Left lobe of liver (tissue), 2 donors: Measurements from ENCODE around the gene ZNF780A. TPM values are rescaled to one million over a fixed set of nuclear protein-coding genes. Genes with fewer than 3 reads are reported as not detected.
"Not testable (repeated sequence)": the region's sequence is repeated elsewhere in the genome, so short reads cannot be mapped to it uniquely, and the experiment has no call there.

Source experiments
- ATAC-seq: fragments of 200-7000 bp; cut with Tn5 transposase; one replicate; pipeline ENCODE4 v1.9.1; 2020; ENCODE audit warnings: mild to moderate bottlenecking, moderate library complexity
- DNase-seq: peaks from one replicate; pipeline ENCODE4 v3.0.0-alpha.2; 2020; ENCODE audit warnings: low spot score
- total RNA-seq: library from RNA; stranded (reverse); gene quantifications from one replicate; pipeline ENCODE4 v1.2.1, GENCODE V29; 2021
- donor health status: DM: no; HTN: no; CAD: no; lungs with moderate emphysema.
- donor health status: DM: no; HTN: yes; CAD: no.

ZNF780A gene
- total RNA-seq, 1 donor from 2014 or later = 15.9 TPM

DNA sequence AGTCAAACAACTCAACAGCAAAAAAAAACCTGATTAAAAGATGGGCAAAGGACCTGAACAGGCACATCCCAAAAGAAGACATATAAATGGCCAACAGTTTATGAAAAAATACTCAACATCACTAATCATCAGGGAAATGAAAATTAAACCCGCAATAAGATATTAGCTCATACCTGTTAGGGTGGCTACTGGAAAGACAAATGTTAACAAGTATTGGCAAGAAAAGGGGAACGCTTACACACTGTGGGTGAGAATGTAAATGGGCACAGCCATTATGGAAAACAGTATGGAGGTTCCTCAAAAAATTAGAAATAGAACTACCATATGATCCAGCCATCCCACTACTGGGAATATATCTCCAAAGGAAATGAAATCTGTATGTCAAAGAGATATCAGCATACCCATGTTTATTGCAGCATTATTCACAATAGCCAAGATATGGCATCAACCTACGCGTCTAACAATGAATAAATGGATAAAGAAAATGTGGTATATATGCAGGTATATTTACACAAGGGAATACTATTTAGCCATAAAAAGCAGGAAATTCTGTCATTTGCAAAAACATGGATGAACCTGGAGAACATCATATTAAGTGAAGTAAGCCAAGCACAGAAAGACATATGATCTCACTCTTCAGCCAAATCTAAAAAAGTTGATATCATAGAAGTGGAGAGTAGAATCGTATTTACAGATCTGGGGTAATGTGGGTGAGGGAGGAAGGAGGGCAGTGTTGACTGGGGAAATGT is 2.3 kb downstream of the ZNF780A start:
- DNase-seq (no peak), ATAC-seq (no peak)

DNA sequence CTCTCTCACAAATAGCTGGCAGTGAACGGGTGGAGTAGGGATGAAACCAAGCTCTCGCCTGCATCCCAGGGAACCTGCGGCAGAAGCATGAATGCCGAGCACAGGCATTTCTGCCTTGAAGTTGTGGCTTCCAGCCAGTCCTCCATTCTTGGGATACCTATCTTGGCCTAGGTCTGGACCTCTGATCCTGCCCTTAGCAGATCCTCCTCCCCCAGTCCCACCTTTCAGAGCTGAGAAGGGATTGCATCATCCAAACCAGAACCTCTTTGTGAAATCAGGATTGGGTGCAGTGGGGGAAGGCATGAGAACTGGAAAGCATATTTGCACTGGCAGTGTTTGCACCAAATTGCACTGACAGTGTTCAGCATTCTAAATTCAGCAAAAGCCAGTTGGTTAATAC is 5.8 kb downstream of the ZNF780A start:
- peak; percentile 47 for DNase-seq
- peak; percentile 78 for ATAC-seq

- DNase-seq (no peak), ATAC-seq (no peak)
These were observed 9.3 kb downstream of the ZNF780A start for GRCh38 chr19:40081411-40081810.

- ATAC-seq = no peak
- no peak for DNase-seq
These were observed 10.5 kb downstream of the ZNF780A start for GRCh38 chr19:40080289-40080688.

GRCh38 chr19:40078377-40078776 is 12.4 kb downstream of the ZNF780A start:
- DNase-seq (no peak), ATAC-seq (no peak)

DNA sequence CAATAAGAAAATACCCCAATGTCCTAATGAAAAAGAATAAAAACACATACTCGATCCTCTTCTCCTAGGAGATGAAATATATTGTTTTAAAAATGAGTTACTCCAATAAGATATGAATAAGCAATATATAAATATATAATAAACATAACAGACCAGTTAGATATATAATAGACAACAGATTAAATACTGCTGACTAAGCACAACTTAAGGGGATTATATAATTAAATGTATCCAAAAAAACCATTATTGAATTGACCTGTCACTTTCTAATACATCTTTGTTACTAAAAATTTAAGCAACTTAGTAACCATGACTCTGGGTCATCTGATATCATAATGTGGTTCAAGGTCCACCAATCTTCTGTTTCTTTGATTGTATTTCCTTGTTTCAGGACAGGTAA is 20.7 kb downstream of the ZNF780A start:
- no peak for ATAC-seq

GRCh38 chr19:40059624-40060023 is 31.1 kb downstream of the ZNF780A start:
- no peak for ATAC-seq
- no peak for DNase-seq

More for the DNA sequence above, 20.7 kb downstream of the ZNF780A start:
- no peak for DNase-seq

DNA sequence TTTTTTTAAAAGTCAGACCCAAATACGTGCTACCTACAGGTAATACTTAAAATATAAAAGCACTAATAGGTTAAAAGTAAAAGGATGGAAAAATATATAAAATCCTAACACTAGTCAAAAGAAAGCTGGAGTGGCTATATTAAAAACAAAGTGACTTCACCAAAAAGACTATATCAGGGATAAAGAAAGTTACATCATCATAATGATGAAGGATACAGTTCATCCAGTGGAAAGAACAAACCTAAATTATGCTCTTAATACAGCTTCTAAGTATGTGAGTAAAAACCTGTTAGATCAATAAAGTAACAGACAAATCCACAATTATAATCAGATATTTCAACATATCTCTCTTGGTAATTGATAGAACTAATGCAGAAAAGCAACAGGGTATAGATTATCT is 33.6 kb downstream of the ZNF780A start:
- DNase-seq (no peak), ATAC-seq (no peak)

DNA sequence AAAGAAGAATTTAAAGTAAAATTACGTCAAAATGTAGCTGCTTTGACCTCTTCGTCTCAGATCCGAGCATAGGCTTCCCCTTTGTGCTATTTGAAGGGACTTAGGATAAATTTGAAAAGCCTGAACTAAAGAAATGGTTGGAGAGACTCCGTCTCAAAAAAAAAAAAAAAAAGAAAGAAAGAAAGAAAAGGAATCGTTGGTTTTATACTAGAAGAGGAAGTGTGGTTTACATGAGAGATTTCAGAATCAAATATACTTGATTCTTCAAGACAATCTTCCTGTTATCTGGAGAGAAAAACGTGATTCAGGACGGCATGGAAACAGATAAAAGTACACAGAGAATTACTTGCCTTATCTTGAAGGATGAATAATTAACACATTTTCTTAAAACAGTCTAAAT is 34.2 kb downstream of the ZNF780A start:
- ATAC-seq = no peak
- no peak for DNase-seq

DNA sequence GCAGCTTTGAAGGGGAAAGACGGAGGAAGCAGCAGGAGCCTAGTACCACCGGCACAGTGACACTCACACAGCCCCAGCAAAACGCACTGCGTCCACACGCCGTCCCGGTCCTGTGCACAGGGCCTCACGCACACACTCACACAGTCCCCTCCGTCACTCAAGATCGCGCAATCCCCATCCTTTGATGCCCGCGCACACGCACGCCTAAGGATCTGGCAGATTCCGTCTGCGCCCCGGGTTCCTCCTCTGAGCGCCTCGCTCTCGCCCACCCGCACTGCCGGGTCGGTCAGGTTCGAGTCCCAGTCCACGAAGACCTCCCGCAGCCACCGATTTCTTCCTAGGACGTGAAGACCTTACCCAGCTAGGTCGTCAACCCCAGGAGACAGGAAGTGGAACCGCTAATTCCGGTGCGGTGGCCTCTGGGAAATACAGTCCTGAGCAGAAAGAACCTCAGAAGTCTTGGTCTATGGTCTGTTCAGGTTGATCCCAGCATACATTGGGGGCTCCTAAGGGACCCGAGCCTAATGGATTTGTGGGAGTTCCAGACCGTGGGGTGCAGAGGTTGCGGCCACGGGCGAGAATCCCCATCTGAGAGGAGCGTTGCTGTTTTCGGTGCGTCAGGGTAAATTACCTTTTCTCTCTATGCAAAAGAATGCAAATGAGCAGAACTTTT is 34.8 kb downstream of the ZNF780A start, which contains the start of gene ZNF780B:
Gene ZNF780B, minus strand, starts transcription at position 400 of the 673 bp plus-strand sequence. CDS start 5,899 bp downstream, outside the sequence.
- ATAC-seq (peak; percentile 99), DNase-seq (peak; percentile 82)

- DNase-seq (no peak), ATAC-seq (no peak)
These were observed 35.7 kb downstream of the ZNF780A start for GRCh38 chr19:40055049-40055448.

- ATAC-seq (no peak), DNase-seq (no peak)
These were observed 36.1 kb downstream of the ZNF780A start for GRCh38 chr19:40054632-40055031.

GRCh38 chr19:40053491-40053890 is 37.3 kb downstream of the ZNF780A start:
- DNase-seq (no peak), ATAC-seq (no peak)

DNA sequence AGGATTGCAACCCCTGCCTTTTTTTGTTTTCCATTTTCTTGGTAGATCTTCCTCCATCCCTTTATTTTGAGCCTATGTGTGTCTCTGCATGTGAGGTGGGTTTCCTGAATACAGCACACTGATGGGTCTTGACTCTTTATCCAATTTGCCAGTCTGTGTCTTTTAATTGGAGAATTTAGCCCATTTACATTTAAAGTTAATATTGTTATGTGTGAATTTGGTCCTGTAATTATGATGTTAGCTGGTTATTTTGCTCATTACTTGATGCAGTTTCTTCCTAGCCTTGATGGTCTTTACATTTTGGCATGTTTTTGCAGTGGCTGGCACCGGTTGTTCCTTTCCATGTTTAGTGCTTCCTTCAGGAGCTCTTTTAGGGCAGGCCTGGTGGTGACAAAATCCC is 49.0 kb downstream of the ZNF780A start:
- DNase-seq, ATAC-seq: not testable (repeated sequence)

DNA sequence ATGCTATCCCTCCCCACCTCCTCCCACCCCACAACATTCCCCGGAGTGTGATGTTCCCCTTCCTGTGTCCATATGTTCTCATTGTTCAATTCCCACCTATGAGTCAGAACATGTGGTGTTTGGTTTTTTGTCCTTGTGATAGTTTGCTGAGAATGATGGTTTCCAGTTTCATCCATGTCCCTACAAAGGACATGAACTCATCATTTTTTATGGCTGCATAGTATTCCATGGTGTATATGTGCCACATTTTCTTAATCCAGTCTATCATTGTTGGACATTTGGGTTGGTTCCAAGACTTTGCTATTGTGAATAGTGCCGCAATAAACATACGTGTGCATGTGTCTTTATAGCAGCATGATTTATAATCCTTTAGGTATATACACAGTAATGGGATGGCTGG is 52.7 kb downstream of the ZNF780A start:
- not testable (repeated sequence) for DNase-seq, ATAC-seq

GRCh38 chr19:40035996-40036395 is 54.7 kb downstream of the ZNF780A start:
- no peak for ATAC-seq

DNA sequence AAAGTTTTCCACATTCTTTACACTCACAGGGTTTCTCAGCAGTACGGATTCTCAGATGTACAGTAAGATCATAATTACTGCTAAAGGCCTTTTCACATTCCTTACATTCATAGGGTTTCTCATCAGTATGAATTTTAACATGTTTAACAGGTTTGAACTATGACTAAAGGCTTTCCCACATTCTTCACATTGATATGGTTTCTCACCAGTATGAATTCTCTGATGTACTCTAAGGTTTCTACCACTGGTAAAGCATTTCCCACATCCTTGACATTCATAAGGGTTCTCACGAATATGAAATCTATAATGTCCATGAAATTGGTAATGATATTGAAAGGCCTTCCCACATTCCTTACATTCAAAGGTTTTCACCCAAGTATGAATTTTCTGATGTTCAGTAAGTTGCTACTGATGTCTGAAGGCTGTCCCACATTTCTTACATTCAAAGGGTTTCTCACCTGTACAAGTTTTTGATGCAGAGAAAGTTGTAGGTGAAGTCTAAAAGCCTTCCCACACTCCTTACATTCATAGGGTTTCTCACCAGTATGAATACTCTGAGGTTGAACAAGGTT is 56.7 kb downstream of the ZNF780A start:
- ATAC-seq (no peak), DNase-seq (no peak)

More at GRCh38 chr19:40035996-40036395, 54.7 kb downstream of the ZNF780A start:
- no peak for DNase-seq

DNA sequence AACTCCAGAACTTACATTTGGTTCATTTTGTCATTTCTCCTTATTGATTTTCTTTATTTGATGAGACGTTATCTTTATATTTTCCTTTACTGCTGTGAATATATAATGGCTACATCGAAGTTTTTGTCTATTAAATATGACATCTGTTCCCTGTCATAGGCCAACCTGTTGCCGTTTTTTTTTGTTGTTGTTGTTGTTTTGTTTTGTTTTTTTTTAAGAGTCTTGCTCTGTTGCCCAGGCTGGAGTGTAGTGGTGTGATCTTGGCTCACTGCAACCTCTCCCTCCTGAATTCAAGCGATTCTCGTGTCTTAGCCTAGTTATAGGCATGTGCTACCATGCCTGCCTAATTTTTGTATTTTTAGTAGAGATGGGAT is 64.2 kb downstream of the ZNF780A start:
- ATAC-seq = no peak

DNA sequence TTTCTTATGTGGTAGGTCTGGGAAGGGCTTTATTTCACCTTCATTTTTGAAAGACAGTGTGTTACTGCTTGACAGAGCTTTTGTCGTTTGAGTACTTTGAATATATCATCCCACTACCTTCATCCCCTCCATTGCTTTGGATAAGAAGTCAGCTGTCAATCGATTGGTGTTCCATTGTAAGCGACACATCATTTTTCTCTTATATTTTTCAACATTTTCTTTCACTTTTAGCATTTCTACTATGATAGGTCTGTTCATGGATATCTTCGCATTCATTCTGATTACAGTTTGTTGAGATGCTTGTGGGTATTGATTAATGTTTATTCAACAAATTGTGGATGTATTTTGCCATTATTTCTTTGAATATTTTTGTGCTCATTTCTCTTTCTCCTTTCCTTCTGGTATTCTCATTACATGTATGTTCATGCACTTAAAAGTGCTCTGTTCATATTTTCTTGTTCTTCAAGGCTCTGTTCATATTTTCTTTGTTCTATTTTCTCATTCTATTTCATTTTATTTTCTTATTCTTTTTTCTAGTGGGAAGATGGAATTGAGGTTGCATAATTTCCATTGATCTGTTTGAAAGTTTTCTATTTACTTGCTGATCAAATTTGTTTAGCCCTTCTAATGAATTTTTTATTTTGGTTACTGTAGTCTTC is 64.7 kb downstream of the ZNF780A start:
- no peak for DNase-seq

More for the DNA sequence above, 64.2 kb downstream of the ZNF780A start:
- DNase-seq = no peak

GRCh38 chr19:40023969-40024368 is 66.8 kb downstream of the ZNF780A start:
- DNase-seq (no peak), ATAC-seq (no peak)

More for the DNA sequence above, 64.7 kb downstream of the ZNF780A start:
- ATAC-seq = no peak
